Vagina (tissue), 2 donors: ENCODE results near the gene CCNB1IP1.

Experiments used
- POLR2AphosphoS5 ChIP-seq, 2 donors: sonication (generic); formaldehyde crosslinking; IDR thresholded peaks; one replicate each; pipeline ENCODE4 v1.9.0; 2017; ENCODE audit warnings: antibody characterized with exemption in 2 of 2, mild to moderate bottlenecking in 2 of 2, low read depth in 1 of 2; ENCODE audit not compliant: insufficient read depth in 1 of 2
- TF ChIP-seq, protein P1 (sequence below), 3 experiments: fragments of 450-650 bp in 2 of 3; fragments of 200-600 bp in 1 of 3; sonication (generic) in 1 of 3; IDR thresholded peaks; one replicate each; pipeline ENCODE4 v1.5.1; 2017 to 2019; ENCODE audit warnings: antibody characterized with exemption in 3 of 3, mild to moderate bottlenecking in 2 of 3, moderate library complexity in 2 of 3

DNA sequence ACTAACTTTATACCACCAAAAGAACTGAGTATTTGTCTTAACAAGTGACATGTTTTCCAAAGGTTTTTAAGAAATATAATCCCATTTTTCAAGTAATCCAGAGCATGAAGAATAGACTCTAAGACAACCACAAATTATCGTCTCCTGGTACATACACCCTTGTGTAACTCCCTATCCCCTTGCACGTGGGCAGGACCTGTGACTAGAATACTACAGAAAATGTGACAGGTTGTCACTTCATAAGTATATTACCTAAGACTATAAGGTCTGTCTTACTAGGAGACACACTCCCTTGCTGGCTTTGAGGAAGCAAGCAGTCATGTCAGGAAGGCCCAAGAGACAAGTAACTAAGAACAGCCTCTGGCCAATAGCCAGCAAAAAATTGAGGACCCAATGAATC is 19.1 kb downstream of the CCNB1IP1 start:
- TF ChIP-seq POLR2AphosphoS5 (IDR thresholded peaks at IDR 0.05; ENCODE audit: insufficient read depth in 1 of 2, low read depth in 1 of 2): no peak
- TF ChIP-seq, protein P1, sequence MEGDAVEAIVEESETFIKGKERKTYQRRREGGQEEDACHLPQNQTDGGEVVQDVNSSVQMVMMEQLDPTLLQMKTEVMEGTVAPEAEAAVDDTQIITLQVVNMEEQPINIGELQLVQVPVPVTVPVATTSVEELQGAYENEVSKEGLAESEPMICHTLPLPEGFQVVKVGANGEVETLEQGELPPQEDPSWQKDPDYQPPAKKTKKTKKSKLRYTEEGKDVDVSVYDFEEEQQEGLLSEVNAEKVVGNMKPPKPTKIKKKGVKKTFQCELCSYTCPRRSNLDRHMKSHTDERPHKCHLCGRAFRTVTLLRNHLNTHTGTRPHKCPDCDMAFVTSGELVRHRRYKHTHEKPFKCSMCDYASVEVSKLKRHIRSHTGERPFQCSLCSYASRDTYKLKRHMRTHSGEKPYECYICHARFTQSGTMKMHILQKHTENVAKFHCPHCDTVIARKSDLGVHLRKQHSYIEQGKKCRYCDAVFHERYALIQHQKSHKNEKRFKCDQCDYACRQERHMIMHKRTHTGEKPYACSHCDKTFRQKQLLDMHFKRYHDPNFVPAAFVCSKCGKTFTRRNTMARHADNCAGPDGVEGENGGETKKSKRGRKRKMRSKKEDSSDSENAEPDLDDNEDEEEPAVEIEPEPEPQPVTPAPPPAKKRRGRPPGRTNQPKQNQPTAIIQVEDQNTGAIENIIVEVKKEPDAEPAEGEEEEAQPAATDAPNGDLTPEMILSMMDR (IDR thresholded peaks at IDR 0.05): no peak
